MM.1S (cell line): ENCODE measurements around the gene HABP2.

Source experiments
- DNase-seq: peaks from one replicate; pipeline ENCODE4 v3.0.0-alpha.2; 2015
- H2AFZ ChIP-seq: fragments of 300-600 bp; sonication (generic); 2 replicates; pipeline ENCODE4 v1.6.0; 2016; ENCODE audit warnings: antibody characterized with exemption, low read length
- H3F3A ChIP-seq: fragments of 300-600 bp; sonication (generic); 2 replicates; pipeline ENCODE4 v1.6.1; 2016; ENCODE audit warnings: mild to moderate bottlenecking, antibody characterized with exemption, low read length, moderate library complexity, mixed read lengths; ENCODE audit not compliant: insufficient read depth
- H3K27ac ChIP-seq: fragments of 300-600 bp; sonication (generic); 2 replicates; pipeline ENCODE4 v1.5.1; 2016; ENCODE audit warnings: mild to moderate bottlenecking, low read length
- H3K27me3 ChIP-seq: fragments of 300-600 bp; sonication (generic); replicated peaks from 2 replicates; pipeline ENCODE4 v1.6.0; 2016; ENCODE audit warnings: low read length; ENCODE audit not compliant: insufficient read depth
- H3K36me3 ChIP-seq: fragments of 300-600 bp; sonication (generic); replicated peaks from 2 replicates; pipeline ENCODE4 v1.6.1; 2016; ENCODE audit warnings: mild to moderate bottlenecking, low read length, mixed read lengths; ENCODE audit not compliant: insufficient read depth
- H3K4me1 ChIP-seq: fragments of 300-600 bp; sonication (generic); 2 replicates; pipeline ENCODE4 v1.6.1; 2016; ENCODE audit warnings: low read length, mixed read lengths
- H3K4me2 ChIP-seq: fragments of 300-600 bp; sonication (generic); 2 replicates; pipeline ENCODE4 v1.6.0; 2016; ENCODE audit warnings: low read depth, low read length
- H3K4me3 ChIP-seq: fragments of 300-600 bp; sonication (generic); 2 replicates; pipeline ENCODE4 v1.5.1; 2016; ENCODE audit warnings: low read length, mixed read lengths
- H3K79me2 ChIP-seq: fragments of 300-600 bp; sonication (generic); 2 replicates; pipeline ENCODE4 v1.6.1; 2016; ENCODE audit warnings: mixed run types, low read length, mixed read lengths
- H3K9ac ChIP-seq: fragments of 300-600 bp; sonication (generic); 2 replicates; pipeline ENCODE4 v1.6.1; 2016; ENCODE audit warnings: low read length, mixed read lengths
- H3K9me2 ChIP-seq: fragments of 300-600 bp; sonication (generic); replicated peaks from 2 replicates; pipeline ENCODE4 v1.6.1; 2016; ENCODE audit warnings: mild to moderate bottlenecking, low read length, mixed read lengths; ENCODE audit not compliant: insufficient read depth
- H3K9me3 ChIP-seq: fragments of 300-600 bp; sonication (generic); replicated peaks from 2 replicates; pipeline ENCODE4 v1.6.1; 2016; ENCODE audit warnings: mild to moderate bottlenecking, low read length, mixed read lengths; ENCODE audit not compliant: insufficient read depth
- H4K20me1 ChIP-seq: fragments of 300-600 bp; sonication (generic); 2 replicates; pipeline ENCODE4 v1.6.1; 2016; ENCODE audit warnings: mild to moderate bottlenecking, low read length, moderate library complexity, mixed read lengths; ENCODE audit not compliant: insufficient read depth
- CTCF ChIP-seq: fragments of 300-600 bp; sonication (generic); IDR thresholded peaks from 2 replicates; pipeline ENCODE4 v1.5.1; 2016; ENCODE audit warnings: antibody characterized with exemption, low read length, mixed read lengths
- EZH2 ChIP-seq: fragments of 300-600 bp; sonication (generic); optimal IDR thresholded peaks from 2 replicates; pipeline ENCODE3; 2017; ENCODE audit warnings: low read depth, mild to moderate bottlenecking, antibody characterized with exemption, low read length, mixed read lengths
- EZH2phosphoT487 ChIP-seq: fragments of 300-600 bp; sonication (generic); IDR thresholded peaks from 2 replicates; pipeline ENCODE4 v1.6.1; 2018; ENCODE audit warnings: antibody characterized with exemption, low read length

The HABP2 gene

GRCh38 chr10:113625461-113626186, 72.8 kb downstream of the HABP2 start:
- Histone ChIP-seq H3K4me3 (no peak overlapping the region), H3K36me3 (no peaks in the 10 kb centered on the region), H3K9me3 (no peaks in the 10 kb centered on the region), H3K79me2 (no peaks in the 10 kb centered on the region), H3K27ac (no peak overlapping the region), H2AFZ (no peak overlapping the region), H3F3A (no peaks in the 10 kb centered on the region), H3K27me3 (no peaks in the 10 kb centered on the region), H3K4me2 (no peak overlapping the region), H3K9ac (no peak overlapping the region), H4K20me1 (no peaks in the 10 kb centered on the region), H3K9me2 (no peaks in the 10 kb centered on the region), H3K4me1 (no peaks in the 10 kb centered on the region)
- no peak for TF ChIP-seq EZH2phosphoT487
- no peak for TF ChIP-seq CTCF
- no peak for TF ChIP-seq EZH2
- no peak for DNase-seq

- Histone ChIP-seq H3K9ac (no peak overlapping the region), H3F3A (no peaks in the 10 kb centered on the region), H4K20me1 (no peaks in the 10 kb centered on the region), H3K4me3 (no peak overlapping the region), H3K4me2 (no peak overlapping the region), H3K27ac (no peak overlapping the region), H2AFZ (no peak overlapping the region), H3K4me1 (no peaks in the 10 kb centered on the region), H3K9me2 (no peaks in the 10 kb centered on the region), H3K36me3 (no peaks in the 10 kb centered on the region), H3K27me3 (no peaks in the 10 kb centered on the region), H3K79me2 (no peaks in the 10 kb centered on the region), H3K9me3 (no peaks in the 10 kb centered on the region)
- no peak for DNase-seq
- TF ChIP-seq EZH2 (no peak), CTCF (no peak), EZH2phosphoT487 (no peak)
Measured at GRCh38 chr10:113626809-113627355, 74.0 kb downstream of the HABP2 start.

DNA sequence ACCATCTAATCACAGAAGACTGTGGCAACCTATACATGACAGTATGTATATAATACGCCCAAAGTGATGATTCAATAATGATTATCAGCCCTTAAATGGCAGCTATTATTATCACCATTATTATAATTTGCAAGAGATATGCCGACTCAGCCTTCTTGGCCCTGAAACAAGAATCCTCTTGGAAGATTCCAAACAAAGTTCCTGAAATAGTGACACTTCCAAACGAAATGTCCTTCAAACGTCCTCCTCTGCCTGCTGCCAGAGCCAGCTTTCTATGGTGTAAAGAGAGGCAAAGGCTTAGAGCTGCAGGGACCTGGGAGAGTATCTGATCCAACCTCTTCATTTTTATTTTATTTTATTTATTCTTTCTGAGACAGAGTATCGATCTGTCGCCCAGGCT, 75.0 kb downstream of the HABP2 start:
- Histone ChIP-seq H3K9ac (no peak overlapping the region), H3K4me1 (no peaks in the 10 kb centered on the region), H3K9me3 (no peaks in the 10 kb centered on the region), H4K20me1 (no peaks in the 10 kb centered on the region), H3K36me3 (no peaks in the 10 kb centered on the region), H3F3A (no peaks in the 10 kb centered on the region), H3K4me3 (no peak overlapping the region), H3K27ac (no peak overlapping the region), H3K27me3 (no peaks in the 10 kb centered on the region), H3K79me2 (no peaks in the 10 kb centered on the region), H3K4me2 (no peak overlapping the region), H3K9me2 (no peaks in the 10 kb centered on the region), H2AFZ (no peak overlapping the region)
- TF ChIP-seq EZH2phosphoT487, result no peak
- TF ChIP-seq EZH2, result no peak
- no peak for TF ChIP-seq CTCF
- no peak for DNase-seq
